ENCODE results near the gene LRIT2. TPM values are rescaled to one million over a fixed set of nuclear protein-coding genes. Genes with fewer than 3 reads are reported as not detected.

LRIT2 gene
- total and polyA plus RNA-seq, 8 donors: not detected

DNA sequence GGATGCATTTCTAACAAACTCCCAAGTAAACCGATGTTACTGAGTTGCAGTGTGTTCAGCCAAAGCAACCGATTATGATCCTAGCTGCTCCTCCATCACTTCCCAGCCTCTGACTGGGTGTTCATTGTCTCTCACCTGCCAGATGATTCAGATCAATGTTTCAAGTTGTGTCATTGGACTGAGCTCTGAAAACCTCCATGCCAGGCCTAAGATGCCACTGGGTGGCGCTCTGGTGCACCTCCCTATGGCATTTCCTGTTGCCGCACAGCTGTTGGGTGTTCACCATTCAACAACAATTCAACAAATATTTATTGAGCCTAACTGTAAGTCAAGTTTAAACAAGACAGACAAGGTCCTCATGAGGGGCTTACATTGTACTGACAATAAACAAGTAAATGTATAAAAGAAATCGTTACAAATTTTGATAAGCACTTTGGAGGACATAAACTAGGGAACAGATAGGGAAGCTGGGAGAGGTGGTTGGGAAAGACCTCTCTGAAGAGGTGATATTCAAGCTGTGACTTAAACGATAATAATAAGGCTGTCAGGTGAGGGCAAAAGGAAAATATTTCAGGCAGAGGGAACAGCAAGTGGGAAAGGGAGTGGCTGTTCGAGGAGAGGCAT is 42.3 kb upstream of the LRIT2 start:
- intact Hi-C loops (cut with DNase I): no loop called here
- no peaks in the 10 kb centered on the region for H3K9me3 ChIP-seq
- TF ChIP-seq, protein P1, sequence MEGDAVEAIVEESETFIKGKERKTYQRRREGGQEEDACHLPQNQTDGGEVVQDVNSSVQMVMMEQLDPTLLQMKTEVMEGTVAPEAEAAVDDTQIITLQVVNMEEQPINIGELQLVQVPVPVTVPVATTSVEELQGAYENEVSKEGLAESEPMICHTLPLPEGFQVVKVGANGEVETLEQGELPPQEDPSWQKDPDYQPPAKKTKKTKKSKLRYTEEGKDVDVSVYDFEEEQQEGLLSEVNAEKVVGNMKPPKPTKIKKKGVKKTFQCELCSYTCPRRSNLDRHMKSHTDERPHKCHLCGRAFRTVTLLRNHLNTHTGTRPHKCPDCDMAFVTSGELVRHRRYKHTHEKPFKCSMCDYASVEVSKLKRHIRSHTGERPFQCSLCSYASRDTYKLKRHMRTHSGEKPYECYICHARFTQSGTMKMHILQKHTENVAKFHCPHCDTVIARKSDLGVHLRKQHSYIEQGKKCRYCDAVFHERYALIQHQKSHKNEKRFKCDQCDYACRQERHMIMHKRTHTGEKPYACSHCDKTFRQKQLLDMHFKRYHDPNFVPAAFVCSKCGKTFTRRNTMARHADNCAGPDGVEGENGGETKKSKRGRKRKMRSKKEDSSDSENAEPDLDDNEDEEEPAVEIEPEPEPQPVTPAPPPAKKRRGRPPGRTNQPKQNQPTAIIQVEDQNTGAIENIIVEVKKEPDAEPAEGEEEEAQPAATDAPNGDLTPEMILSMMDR (IDR thresholded peaks at IDR 0.05): peak in 2 of 4 donors; percentile 9 to 10
- 41 to 45% methylated on average over 7 of the region's 7 CpGs for WGBS, 2 donors
- no peak for FAIRE-seq
- peak in 3 of 4 donors; percentile 48 to 57 (median 50) for ATAC-seq
- H3K27me3 ChIP-seq: no peaks in the 10 kb centered on the region
- DNase-seq: peak in 1 of 6 donors; percentile 33
- H3K27ac ChIP-seq: no peak overlapping the region
- peaks cover 0 to 6% (median 0%) of the 10 kb centered on the region in 3 donors for H3K4me1 ChIP-seq
- no peaks in the 10 kb centered on the region for H3K36me3 ChIP-seq
- no peak overlapping the region for H3K4me3 ChIP-seq

DNA sequence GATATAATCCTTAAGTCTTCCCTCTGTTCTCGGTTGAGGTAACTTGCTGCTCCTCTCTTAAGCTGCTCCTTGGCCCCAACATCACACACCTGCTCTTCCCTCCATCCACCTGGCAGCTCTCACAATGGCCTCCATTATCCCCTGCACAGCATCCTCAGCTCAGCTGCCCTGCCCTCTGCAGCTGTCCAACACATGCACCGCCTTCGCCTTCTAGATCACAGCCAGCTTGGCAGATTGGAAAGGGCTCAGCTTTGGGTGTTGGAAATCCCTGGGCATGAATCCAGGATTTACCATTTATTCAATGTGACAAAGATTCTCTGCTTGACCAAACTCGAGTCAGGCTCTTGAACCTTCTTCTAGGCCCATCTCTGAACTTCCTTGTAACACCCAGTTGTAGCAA is 40.1 kb upstream of the LRIT2 start:
- Histone ChIP-seq H3K27me3 (no peaks in the 10 kb centered on the region), H3K4me1 (no peaks in the 10 kb centered on the region), H3K4me3 (no peak overlapping the region), H3K27ac (no peak overlapping the region), H3K9me3 (no peaks in the 10 kb centered on the region), H3K36me3 (no peaks in the 10 kb centered on the region)
- intact Hi-C loops (cut with DNase I): no loop called here
- TF ChIP-seq, protein P1 (IDR thresholded peaks at IDR 0.05): no peak
- WGBS, 2 donors: 68 to 70% methylated on average over 4 of the region's 4 CpGs
- FAIRE-seq: no peak
- ATAC-seq: peak in 1 of 4 donors; percentile 20
- no peak for DNase-seq

DNA sequence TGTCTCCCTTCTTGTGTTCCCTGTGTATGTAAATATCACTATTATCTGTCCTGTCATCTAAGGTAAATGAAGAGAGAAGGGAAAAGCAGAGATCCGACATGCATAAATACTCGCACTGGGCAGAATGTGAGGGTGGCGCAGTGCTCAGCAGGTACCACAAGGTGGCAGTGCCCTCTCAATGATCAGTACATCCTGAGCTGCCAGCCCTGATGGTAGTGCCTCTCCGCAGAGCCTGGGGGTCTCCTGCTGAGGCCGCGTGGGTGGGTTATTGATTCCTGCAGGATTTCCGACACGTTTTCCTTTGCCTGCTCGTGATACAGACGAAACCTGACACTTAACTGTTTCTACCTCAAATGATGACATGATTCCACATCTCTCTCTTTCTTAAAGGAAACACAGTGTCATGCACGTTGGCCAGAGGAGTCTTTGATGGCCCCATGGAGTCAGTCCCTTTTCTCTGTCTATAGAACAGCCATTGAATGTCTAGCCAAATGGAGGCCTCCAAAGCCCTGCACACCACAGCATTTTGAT is 39.3 kb upstream of the LRIT2 start:
- peak; percentile 83 to 99 (median 97) for ATAC-seq
- no peak overlapping the region for H3K27ac ChIP-seq
- H3K4me1 ChIP-seq: no peaks in the 10 kb centered on the region
- TF ChIP-seq, protein P1 (IDR thresholded peaks at IDR 0.05): peak; percentile 78 to 95 (median 86)
- H3K9me3 ChIP-seq: no peaks in the 10 kb centered on the region
- WGBS, 2 donors: 2% methylated on average over 11 of the region's 11 CpGs
- H3K27me3 ChIP-seq: no peaks in the 10 kb centered on the region
- H3K4me3 ChIP-seq: no peak overlapping the region
- intact Hi-C loops (cut with DNase I): loop anchor here in 2 of 3 donors (5.0 kb wide), 1 partner anchor 278 kb away; no protein-coding TSS in a partner anchor
- H3K36me3 ChIP-seq: no peaks in the 10 kb centered on the region
- no peak for FAIRE-seq
- peak; percentile 30 to 78 (median 66) for DNase-seq

DNA sequence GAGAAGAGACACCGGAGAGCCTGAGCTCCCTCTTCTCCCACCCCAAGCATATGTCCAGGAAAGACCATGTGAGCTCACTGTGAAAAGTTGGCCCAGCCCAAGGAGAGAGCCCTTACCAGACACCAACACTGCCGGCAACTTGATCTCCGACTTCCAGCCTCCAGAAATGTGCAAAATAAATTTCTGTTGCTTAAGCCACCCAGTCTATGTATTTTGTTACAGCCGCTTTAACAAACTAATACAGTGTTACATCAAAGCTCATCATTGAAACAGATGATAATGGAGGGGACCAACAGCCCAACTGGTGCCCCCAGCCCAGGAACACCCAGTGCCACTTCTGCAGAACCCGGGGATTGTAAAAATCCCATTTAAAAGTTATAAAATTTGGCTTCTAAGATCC is 38.4 kb upstream of the LRIT2 start:
- WGBS, 2 donors: 70 to 75% methylated on average over 5 of the region's 5 CpGs
- Histone ChIP-seq H3K27me3 (no peaks in the 10 kb centered on the region), H3K36me3 (no peaks in the 10 kb centered on the region), H3K9me3 (no peaks in the 10 kb centered on the region), H3K27ac (no peak overlapping the region), H3K4me3 (no peak overlapping the region), H3K4me1 (no peaks in the 10 kb centered on the region)
- TF ChIP-seq, protein P1 (IDR thresholded peaks at IDR 0.05): no peak
- intact Hi-C loops (cut with DNase I): loop anchor here in 2 of 3 donors (5.0 kb wide), 1 partner anchor 279 kb away; no protein-coding TSS in a partner anchor
- ATAC-seq (no peak), DNase-seq (no peak), FAIRE-seq (no peak)
